SU-DHL-6 (cell line): ENCODE measurements around the gene CDH24.

Source experiments
- H2AFZ ChIP-seq: fragments of 200-600 bp; sonication (generic); 2 replicates; pipeline ENCODE4 v1.6.1; 2014; ENCODE audit warnings: low read depth, mild to moderate bottlenecking, moderate library complexity, mixed read lengths, antibody characterized with exemption, low read length; ENCODE audit not compliant: severe bottlenecking
- H3F3A ChIP-seq: fragments of 200-600 bp; shearing (Covaris generic); 2 replicates; pipeline ENCODE4 v1.6.0; 2016; ENCODE audit warnings: antibody characterized with exemption, mild to moderate bottlenecking; ENCODE audit not compliant: insufficient read depth
- H3K27ac ChIP-seq: fragments of 200-600 bp; sonication (generic); 2 replicates; pipeline ENCODE4 v1.5.1; 2016; ENCODE audit warnings: low read depth, mild to moderate bottlenecking, low read length, moderate library complexity, mixed read lengths
- H3K27me3 ChIP-seq: fragments of 200-600 bp; sonication (generic), shearing (Covaris generic); 2 replicates; pipeline ENCODE4 v1.6.0; 2014; ENCODE audit warnings: mild to moderate bottlenecking, low read length
- H3K36me3 ChIP-seq: fragments of 200-600 bp; sonication (generic); 2 replicates; pipeline ENCODE4 v1.6.1; 2014; ENCODE audit warnings: mild to moderate bottlenecking, low read length, mixed read lengths
- H3K4me2 ChIP-seq: fragments of 300-600, 200-600 bp; shearing (Covaris generic), sonication (generic); 2 replicates; pipeline ENCODE4 v1.6.0; 2014; ENCODE audit warnings: low read length, low read depth, mild to moderate bottlenecking; ENCODE audit not compliant: poor library complexity, severe bottlenecking
- H3K4me3 ChIP-seq: fragments of 200-600 bp; sonication (generic); 2 replicates; pipeline ENCODE4 v1.5.1; 2014; ENCODE audit warnings: antibody characterized with exemption, low read length, mild to moderate bottlenecking, mixed read lengths; ENCODE audit not compliant: insufficient read depth, poor library complexity, severe bottlenecking
- H3K79me2 ChIP-seq: fragments of 200-600 bp; sonication (generic); 2 replicates; pipeline ENCODE4 v1.6.1; 2014; ENCODE audit warnings: mild to moderate bottlenecking, low read length, moderate library complexity; ENCODE audit not compliant: insufficient read depth
- H3K9ac ChIP-seq: fragments of 200-600 bp; sonication (generic); 2 replicates; pipeline ENCODE4 v1.7.0; 2014; ENCODE audit warnings: mild to moderate bottlenecking, low read length
- H3K9me2 ChIP-seq: fragments of 200-600 bp; sonication (generic); replicated peaks from 2 replicates; pipeline ENCODE4 v1.6.1; 2014; ENCODE audit warnings: low read length; ENCODE audit not compliant: insufficient read depth
- H3K9me3 ChIP-seq: fragments of 200-600 bp; sonication (generic); 2 replicates; pipeline ENCODE4 v1.6.1; 2014; ENCODE audit warnings: low read length, mixed read lengths; ENCODE audit not compliant: insufficient read depth
- H4K20me1 ChIP-seq: fragments of 200-600 bp; sonication (generic); 2 replicates; pipeline ENCODE4 v1.6.1; 2014; ENCODE audit warnings: low read depth, mild to moderate bottlenecking, antibody characterized with exemption, low read length, moderate library complexity, mixed read lengths
- EZH2phosphoT487 ChIP-seq: fragments of 200-600 bp; sonication (generic), shearing (Covaris generic); conservative IDR thresholded peaks from 2 replicates; pipeline ENCODE4 v1.6.1; 2018; ENCODE audit warnings: mild to moderate bottlenecking, antibody characterized with exemption, low read length, moderate library complexity, mixed read lengths
- TF ChIP-seq, protein P1 (sequence below): fragments of 200-600 bp; sonication (generic); IDR thresholded peaks from one replicate; pipeline ENCODE4 v1.5.1; 2017; ENCODE audit warnings: antibody characterized with exemption, mild to moderate bottlenecking, low read length, moderate library complexity; ENCODE audit not compliant: insufficient read depth, poor library complexity, severe bottlenecking

CDH24 gene

DNA sequence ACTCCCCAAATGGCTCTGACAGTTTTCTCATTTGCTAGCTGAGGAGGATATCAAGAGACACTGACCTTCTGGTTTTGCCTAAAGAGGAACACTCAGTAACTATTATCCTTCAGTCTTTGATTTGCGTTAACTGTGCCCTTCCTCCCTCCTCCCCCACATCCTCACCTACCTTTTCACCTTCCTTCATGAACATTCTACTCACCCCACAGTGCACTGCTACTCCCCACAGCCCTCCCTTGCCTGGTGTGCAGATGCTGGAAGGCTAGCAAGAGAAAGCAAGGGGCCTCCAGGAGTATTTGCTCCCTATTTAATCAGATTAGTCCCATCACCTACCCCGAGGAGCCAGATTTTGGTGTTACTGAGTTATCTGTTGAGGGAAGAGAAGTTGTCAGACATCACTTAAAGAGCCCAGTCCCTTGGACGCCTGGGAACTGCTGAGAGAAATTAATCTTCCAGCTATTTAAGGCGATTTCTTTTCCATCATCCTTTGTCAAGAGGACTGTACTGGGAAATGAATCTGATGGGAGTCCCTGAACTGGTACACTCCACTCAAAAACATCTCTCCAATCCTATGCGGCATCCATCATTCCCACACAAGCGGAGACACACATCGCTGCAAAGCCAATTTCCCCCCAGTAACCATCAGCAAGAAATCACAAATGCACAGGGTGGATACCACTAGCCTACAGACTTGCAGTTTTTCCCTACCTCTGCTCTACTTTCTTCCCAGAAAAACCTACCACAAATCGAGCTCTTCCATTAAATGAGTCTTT, 34.1 kb downstream of the CDH24 start:
- no peaks in the 10 kb centered on the region for H3K27me3 ChIP-seq
- H4K20me1 ChIP-seq = no peaks in the 10 kb centered on the region
- H3K79me2 ChIP-seq = 0 out of 2 replicates have a peak, but pooled peaks cover 4% of the 10 kb centered on the region
- H3K9ac ChIP-seq = no peak overlapping the region
- peaks cover 5% of the 10 kb centered on the region; the same call in 1 of the 2 replicates for H3K36me3 ChIP-seq
- no peaks in the 10 kb centered on the region for H3K9me3 ChIP-seq
- H3K27ac ChIP-seq = no peak overlapping the region
- H2AFZ ChIP-seq = no peak overlapping the region
- TF ChIP-seq, protein P1, sequence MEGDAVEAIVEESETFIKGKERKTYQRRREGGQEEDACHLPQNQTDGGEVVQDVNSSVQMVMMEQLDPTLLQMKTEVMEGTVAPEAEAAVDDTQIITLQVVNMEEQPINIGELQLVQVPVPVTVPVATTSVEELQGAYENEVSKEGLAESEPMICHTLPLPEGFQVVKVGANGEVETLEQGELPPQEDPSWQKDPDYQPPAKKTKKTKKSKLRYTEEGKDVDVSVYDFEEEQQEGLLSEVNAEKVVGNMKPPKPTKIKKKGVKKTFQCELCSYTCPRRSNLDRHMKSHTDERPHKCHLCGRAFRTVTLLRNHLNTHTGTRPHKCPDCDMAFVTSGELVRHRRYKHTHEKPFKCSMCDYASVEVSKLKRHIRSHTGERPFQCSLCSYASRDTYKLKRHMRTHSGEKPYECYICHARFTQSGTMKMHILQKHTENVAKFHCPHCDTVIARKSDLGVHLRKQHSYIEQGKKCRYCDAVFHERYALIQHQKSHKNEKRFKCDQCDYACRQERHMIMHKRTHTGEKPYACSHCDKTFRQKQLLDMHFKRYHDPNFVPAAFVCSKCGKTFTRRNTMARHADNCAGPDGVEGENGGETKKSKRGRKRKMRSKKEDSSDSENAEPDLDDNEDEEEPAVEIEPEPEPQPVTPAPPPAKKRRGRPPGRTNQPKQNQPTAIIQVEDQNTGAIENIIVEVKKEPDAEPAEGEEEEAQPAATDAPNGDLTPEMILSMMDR = no peak
- no peak for TF ChIP-seq EZH2phosphoT487
- peaks cover 4% of the 10 kb centered on the region; the same call in 1 of the 2 replicates for H3F3A ChIP-seq
- no peak overlapping the region for H3K4me2 ChIP-seq
- no peak overlapping the region for H3K4me3 ChIP-seq
- H3K9me2 ChIP-seq = no peaks in the 10 kb centered on the region

DNA sequence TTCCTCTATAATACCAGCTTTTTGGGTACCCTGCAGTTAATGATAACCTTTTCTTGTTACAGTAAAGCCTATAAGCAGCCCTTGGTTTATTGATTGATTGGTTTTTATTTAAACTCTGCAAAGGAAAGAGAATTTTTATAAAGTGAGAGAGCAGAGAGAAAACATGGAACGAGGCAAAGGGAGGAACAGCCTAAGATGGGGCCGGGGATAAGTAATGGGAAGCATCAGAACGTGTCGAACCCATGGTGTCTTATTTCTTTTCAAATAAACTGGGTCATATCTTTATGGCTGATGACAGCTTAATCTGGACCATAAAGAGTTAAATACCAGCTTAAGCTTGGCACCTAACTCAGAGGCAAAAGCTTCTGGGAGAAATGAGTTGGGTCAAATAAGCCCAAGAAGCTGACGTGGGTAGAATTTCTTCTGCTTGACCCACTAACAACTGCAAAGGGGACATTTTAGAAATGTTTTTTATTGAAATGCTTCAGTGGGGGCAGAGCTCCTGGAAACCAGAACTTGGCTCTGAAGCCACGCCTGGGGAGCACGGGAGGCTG, 35.4 kb downstream of the CDH24 start:
- Histone ChIP-seq H3K79me2 (no peaks in the 10 kb centered on the region), H4K20me1 (no peaks in the 10 kb centered on the region), H3K9me3 (no peaks in the 10 kb centered on the region), H3K4me3 (no peak overlapping the region), H3K4me2 (no peak overlapping the region), H3K9me2 (no peaks in the 10 kb centered on the region), H3K9ac (no peak overlapping the region), H3K27ac (no peak overlapping the region), H3K27me3 (no peaks in the 10 kb centered on the region), H2AFZ (no peak overlapping the region), H3K36me3 (peaks cover 5% of the 10 kb centered on the region; the same call in 1 of the 2 replicates), H3F3A (peaks cover 4% of the 10 kb centered on the region; the same call in 1 of the 2 replicates)
- no peak for TF ChIP-seq EZH2phosphoT487
- TF ChIP-seq, protein P1 = no peak

DNA sequence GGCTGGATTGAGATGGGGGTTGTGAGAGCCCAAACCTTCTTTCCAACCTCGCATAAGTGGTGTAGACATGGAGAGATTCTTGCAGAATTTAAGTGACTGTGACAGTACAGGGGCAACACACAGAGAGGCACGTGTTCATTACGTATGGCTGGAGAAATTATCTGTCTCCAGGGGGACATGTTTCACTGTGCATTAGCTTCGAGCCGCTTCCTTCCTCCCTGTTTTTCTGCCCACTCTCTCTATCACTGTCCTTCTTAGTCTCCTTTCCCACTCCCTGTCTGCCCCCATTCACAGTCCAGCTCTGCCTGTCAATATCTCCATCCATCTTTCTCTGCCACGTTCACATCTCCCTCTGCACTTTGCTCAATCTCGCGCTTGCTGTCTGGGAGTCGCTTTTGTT, 35.9 kb downstream of the CDH24 start:
- TF ChIP-seq EZH2phosphoT487 = no peak
- H3K9ac ChIP-seq = no peak overlapping the region
- no peak overlapping the region for H2AFZ ChIP-seq
- no peaks in the 10 kb centered on the region for H3K27me3 ChIP-seq
- H3K9me3 ChIP-seq = no peaks in the 10 kb centered on the region
- H3K27ac ChIP-seq = no peak overlapping the region
- no peak overlapping the region for H3K4me3 ChIP-seq
- H4K20me1 ChIP-seq = no peaks in the 10 kb centered on the region
- no peaks in the 10 kb centered on the region for H3K79me2 ChIP-seq
- H3K4me2 ChIP-seq = no peak overlapping the region
- peaks cover 5% of the 10 kb centered on the region; the same call in 1 of the 2 replicates for H3K36me3 ChIP-seq
- H3K9me2 ChIP-seq = no peaks in the 10 kb centered on the region
- H3F3A ChIP-seq = peaks cover 4% of the 10 kb centered on the region; the same call in 1 of the 2 replicates
